ENCODE results near the gene DMRT3. TPM values are rescaled to one million over a fixed set of nuclear protein-coding genes. Genes with fewer than 3 reads are reported as not detected.

DMRT3 gene
- not detected in 2 replicates for total RNA-seq

GRCh38 chr9:976258-976942 lies at the start of gene DMRT3:
DMRT3 (plus strand) TSS chr9:976655; CDS start chr9:977002, 347 bp downstream.

Other genes starting within 250 kb of the DMRT3 start
- gene DMRT1, start 135.0 kb upstream of the DMRT3 start, total RNA-seq: not detected in 2 replicates
- 0.17 TPM in 1 of 2 replicates, not detected in the other for gene DMRT2, start 73.7 kb downstream of the DMRT3 start, total RNA-seq